ENCODE measurements around the gene FMNL3. TPM values are rescaled to one million over a fixed set of nuclear protein-coding genes. Genes with fewer than 3 reads are reported as not detected.

The FMNL3 gene
- total RNA-seq, 1 donor from 2014 or later = 39.1 TPM

DNA sequence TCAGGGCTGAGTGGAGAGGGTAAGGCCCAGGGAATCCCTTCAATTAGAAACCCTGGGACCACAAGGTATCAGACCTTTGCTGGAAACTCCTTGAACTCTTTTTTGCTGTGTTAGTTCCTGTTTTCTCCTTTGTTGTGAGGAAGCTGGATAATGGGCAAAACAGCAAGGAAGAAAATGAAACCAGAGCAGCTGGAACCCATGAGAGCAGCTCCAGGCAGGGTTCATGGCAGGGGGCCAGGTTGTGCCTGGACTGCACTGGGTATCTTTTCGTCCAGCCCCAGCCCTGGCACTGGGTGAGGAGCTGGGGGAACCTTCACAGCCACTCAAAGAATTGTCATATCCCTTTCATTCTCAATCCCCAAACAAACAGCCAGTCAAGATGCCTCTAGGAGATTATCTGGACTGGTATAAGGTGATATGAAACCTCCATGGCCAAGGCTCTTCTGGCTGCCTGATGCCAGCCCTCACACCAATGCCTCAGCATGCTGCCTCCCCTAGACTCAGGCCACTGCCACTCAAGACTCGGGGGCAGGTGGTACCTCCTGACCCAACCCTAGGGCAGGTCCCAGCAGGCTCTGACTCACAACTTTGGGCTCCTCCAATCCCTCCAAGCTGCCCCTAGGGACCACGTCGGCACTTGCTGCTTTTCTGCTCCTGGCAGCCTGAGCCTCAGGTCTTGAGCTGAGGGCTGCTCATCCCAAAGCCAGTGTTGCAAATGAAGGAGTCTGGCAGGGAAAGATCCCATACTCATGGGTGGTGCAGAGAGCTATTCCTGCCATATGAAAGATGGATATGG, 118.3 kb downstream of the FMNL3 start:
- no peaks in the 10 kb centered on the region for H3K27me3 Mint-ChIP-seq
- H3K27ac Mint-ChIP-seq = no peak overlapping the region
- no peak for DNase-seq
- intact Hi-C loops (cut with micrococcal nuclease) = no loop called here
- no peak overlapping the region for H3K4me3 Mint-ChIP-seq
- no peaks in the 10 kb centered on the region for H3K9me3 Mint-ChIP-seq
- H3K36me3 Mint-ChIP-seq (ENCODE audit: low read depth) = peaks cover 16% of the 10 kb centered on the region
- no peaks in the 10 kb centered on the region for H3K4me1 Mint-ChIP-seq

GRCh38 chr12:49588281-49588680, 118.9 kb downstream of the FMNL3 start:
- DNase-seq = no peak
- intact Hi-C loops (cut with micrococcal nuclease) = no loop called here
- no peak overlapping the region for H3K27ac Mint-ChIP-seq
- no peaks in the 10 kb centered on the region for H3K9me3 Mint-ChIP-seq
- peaks cover 17% of the 10 kb centered on the region for H3K36me3 Mint-ChIP-seq (ENCODE audit: low read depth)
- H3K4me1 Mint-ChIP-seq = no peaks in the 10 kb centered on the region
- no peaks in the 10 kb centered on the region for H3K27me3 Mint-ChIP-seq
- no peak overlapping the region for H3K4me3 Mint-ChIP-seq

GRCh38 chr12:49587174-49587908, 119.9 kb downstream of the FMNL3 start:
- peaks cover 3% of the 10 kb centered on the region for H3K4me1 Mint-ChIP-seq
- no peak overlapping the region for H3K4me3 Mint-ChIP-seq
- no peaks in the 10 kb centered on the region for H3K9me3 Mint-ChIP-seq
- no peak for DNase-seq
- H3K27ac Mint-ChIP-seq = no peak overlapping the region
- intact Hi-C loops (cut with micrococcal nuclease) = no loop called here
- H3K36me3 Mint-ChIP-seq (ENCODE audit: low read depth) = peaks cover 20% of the 10 kb centered on the region
- no peaks in the 10 kb centered on the region for H3K27me3 Mint-ChIP-seq

Other genes starting within 250 kb of the FMNL3 start
- 1.5 and 2.1 TPM in 2 replicates for gene KCNH3, start 168.4 kb downstream of the FMNL3 start, total RNA-seq
- 71.4 and 79.6 TPM in 2 replicates for gene MCRS1, start 139.3 kb downstream of the FMNL3 start, total RNA-seq
- gene FAM186B, start 101.8 kb downstream of the FMNL3 start, total RNA-seq = 0.16 and 0.33 TPM in 2 replicates
- gene PRPF40B, start 83.8 kb downstream of the FMNL3 start, total RNA-seq = 12.3 and 12.7 TPM in 2 replicates
- gene TMBIM6, start 34.2 kb upstream of the FMNL3 start, total RNA-seq = 370 and 372 TPM in 2 replicates
- 4.8 and 5.0 TPM in 2 replicates for gene NCKAP5L, start 121.0 kb upstream of the FMNL3 start, total RNA-seq
- gene BCDIN3D, start 135.7 kb upstream of the FMNL3 start, total RNA-seq = 2.9 and 3.5 TPM in 2 replicates
- 0.30 and 0.54 TPM in 2 replicates for gene FAIM2, start 196.5 kb upstream of the FMNL3 start, total RNA-seq
- not detected in 2 replicates for gene AQP2, start 243.3 kb upstream of the FMNL3 start, total RNA-seq